OCI-LY7 (cell line): Measurements from ENCODE around the gene PHRF1. TPM values are rescaled to one million over a fixed set of nuclear protein-coding genes. Genes with fewer than 3 reads are reported as not detected.

Source experiments
- BruUV-seq: library from RNA; stranded (reverse); fragments of 400-500 nt; replicated peaks from 2 replicates; lab custom pipeline; 2021; lab: Mats Ljungman, UMichigan
- CTCF ChIA-PET: fragments of 300-600 bp; sonication (Branson Sonifier 250); formaldehyde crosslinking; loops from one replicate; lab custom pipeline; 2022; ENCODE audit warnings: antibody characterized with exemption; ENCODE audit not compliant: unreplicated experiment; lab: Charles Lee
- POLR2A ChIA-PET: fragments of 300-600 bp; sonication (Branson Sonifier 250); formaldehyde crosslinking; loops from one replicate; lab custom pipeline; 2022; ENCODE audit warnings: antibody characterized with exemption; lab: Charles Lee
- DNase-seq: peaks from one replicate; pipeline ENCODE4 v3.0.0-alpha.2; 2015; ENCODE audit warnings: low spot score
- H2AFZ ChIP-seq: fragments of 200-600 bp; sonication (generic), shearing (Covaris generic); 2 replicates; pipeline ENCODE4 v1.6.1; 2014; ENCODE audit warnings: mild to moderate bottlenecking, antibody characterized with exemption, low read length, moderate library complexity
- H3K27ac ChIP-seq: fragments of 200-600 bp; sonication (generic); 2 replicates; pipeline ENCODE4 v1.5.1; 2014; ENCODE audit warnings: mixed run types, low read depth, mild to moderate bottlenecking, moderate library complexity, low read length, inconsistent platforms; ENCODE audit not compliant: poor library complexity, severe bottlenecking
- H3K36me3 ChIP-seq: fragments of 200-600 bp; sonication (generic); 2 replicates; pipeline ENCODE4 v1.6.1; 2014; ENCODE audit warnings: mild to moderate bottlenecking, antibody characterized with exemption, low read length, moderate library complexity, mixed read lengths; ENCODE audit not compliant: insufficient read depth
- H3K4me1 ChIP-seq: fragments of 200-600 bp; sonication (generic); 2 replicates; pipeline ENCODE4 v1.5.1; 2014; ENCODE audit warnings: mild to moderate bottlenecking, low read length; ENCODE audit not compliant: insufficient read depth, poor library complexity, severe bottlenecking
- H3K4me2 ChIP-seq: fragments of 200-600 bp; sonication (generic); 2 replicates; pipeline ENCODE4 v1.6.1; 2014; ENCODE audit warnings: mild to moderate bottlenecking, low read length
- H3K4me3 ChIP-seq: fragments of 200-600 bp; sonication (generic); 2 replicates; pipeline ENCODE4 v1.5.1; 2014; ENCODE audit warnings: mild to moderate bottlenecking, low read depth, low read length; ENCODE audit not compliant: poor library complexity, severe bottlenecking
- H3K79me2 ChIP-seq: fragments of 200-600 bp; sonication (generic); 2 replicates; pipeline ENCODE4 v1.6.1; 2016; ENCODE audit warnings: low read depth, mild to moderate bottlenecking, low read length, moderate library complexity, mixed read lengths; ENCODE audit not compliant: insufficient read depth
- H3K9me2 ChIP-seq: fragments of 200-600 bp; sonication (generic); 2 replicates; pipeline ENCODE4 v1.6.1; 2016; ENCODE audit warnings: mild to moderate bottlenecking, low read length, mixed read lengths; ENCODE audit not compliant: insufficient read depth
- H3K9me3 ChIP-seq: fragments of 200-600 bp; sonication (generic); 2 replicates; pipeline ENCODE4 v1.6.1; 2014; ENCODE audit warnings: mild to moderate bottlenecking, mixed run types, low read length, mixed read lengths
- H4K20me1 ChIP-seq: fragments of 200-600 bp; sonication (generic); 2 replicates; pipeline ENCODE4 v1.6.1; 2014; ENCODE audit warnings: mild to moderate bottlenecking, antibody characterized with exemption, low read length, moderate library complexity, mixed read lengths; ENCODE audit not compliant: insufficient read depth
- EZH2phosphoT487 ChIP-seq: fragments of 200-600 bp; sonication (generic); IDR thresholded peaks from 2 replicates; pipeline ENCODE4 v1.6.1; 2018; ENCODE audit warnings: low read depth, borderline replicate concordance, mild to moderate bottlenecking, mixed run types, antibody characterized with exemption, low read length, moderate library complexity, mixed read lengths
- intact Hi-C: fragments of 100-400 bp; cut with micrococcal nuclease; formaldehyde crosslinking; loops from one replicate; pipeline ENCODE4 v1.10.0; 2022; ENCODE audit not compliant: unreplicated experiment
- total RNA-seq, 2 experiments: library from RNA; depleted of rRNA in 1 of 2; stranded (reverse); fragments of >200 nt in 1 of 2; shearing (Covaris generic) in 1 of 2; gene quantifications; 2 replicates each; pipeline ENCODE4 v1.2.3, GENCODE V29; 2014 to 2022
- TF ChIP-seq, protein P1 (sequence below): fragments of 200-600 bp; sonication (generic); conservative IDR thresholded peaks from 2 replicates; pipeline ENCODE4 v1.5.1; 2014; ENCODE audit warnings: mild to moderate bottlenecking, antibody characterized with exemption, low read length, moderate library complexity, mixed read lengths

PHRF1 gene
- total RNA-seq, 2 experiments from 2014 or later, result 25.6 to 45.4 TPM

DNA sequence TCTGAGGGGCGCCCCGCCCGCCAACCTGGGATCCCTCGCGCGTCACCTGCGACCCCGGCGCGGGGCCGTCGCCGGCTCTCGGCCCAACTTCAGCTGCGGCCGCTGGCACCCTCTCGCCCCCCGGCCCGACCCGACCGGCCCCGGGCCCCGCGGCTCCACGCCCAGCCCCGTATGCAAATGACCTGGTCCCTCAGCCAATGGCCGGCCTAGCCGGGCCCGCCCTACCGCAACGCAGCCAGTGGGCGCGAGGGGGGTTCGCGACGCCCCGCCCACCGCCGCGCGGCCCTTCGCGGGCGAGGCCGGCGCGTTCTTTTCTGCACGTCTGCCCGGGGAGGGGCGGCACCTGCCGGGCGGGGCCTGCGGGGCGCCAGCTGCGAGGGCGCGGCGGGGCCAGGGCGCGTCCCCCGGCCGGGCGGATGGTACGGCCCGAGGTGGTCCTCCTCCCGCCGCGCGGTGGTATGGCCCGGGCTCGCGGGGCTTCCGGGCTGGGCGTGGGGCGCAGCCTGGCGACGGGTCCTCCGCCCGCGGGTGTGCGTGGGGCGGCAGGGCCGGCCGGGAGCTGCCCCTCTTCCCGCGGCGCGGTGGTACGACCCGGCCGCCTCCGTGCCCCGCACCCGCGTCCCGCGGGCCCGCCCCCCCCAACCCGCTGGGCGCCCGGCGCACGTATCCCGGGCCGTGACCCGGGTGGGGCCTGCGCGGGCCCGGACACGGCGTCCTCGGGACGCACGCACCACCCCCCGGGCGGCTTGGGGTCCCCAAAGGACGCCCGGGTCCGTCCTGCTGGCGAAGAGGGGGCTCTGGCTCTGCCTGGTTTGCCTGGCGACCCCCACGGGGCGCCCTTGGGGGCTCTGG lies 7.7 kb upstream of the PHRF1 start:
- H3K27ac ChIP-seq, result no peak overlapping the region
- no peaks in the 10 kb centered on the region for H4K20me1 ChIP-seq
- ChIA-PET CTCF (no interaction called here), POLR2A (interaction anchor here (1.0 kb wide), 1 partner anchor 33 kb away, joined by 4 read pairs; no protein-coding TSS in a partner anchor)
- no peak for TF ChIP-seq EZH2phosphoT487
- TF ChIP-seq, protein P1, sequence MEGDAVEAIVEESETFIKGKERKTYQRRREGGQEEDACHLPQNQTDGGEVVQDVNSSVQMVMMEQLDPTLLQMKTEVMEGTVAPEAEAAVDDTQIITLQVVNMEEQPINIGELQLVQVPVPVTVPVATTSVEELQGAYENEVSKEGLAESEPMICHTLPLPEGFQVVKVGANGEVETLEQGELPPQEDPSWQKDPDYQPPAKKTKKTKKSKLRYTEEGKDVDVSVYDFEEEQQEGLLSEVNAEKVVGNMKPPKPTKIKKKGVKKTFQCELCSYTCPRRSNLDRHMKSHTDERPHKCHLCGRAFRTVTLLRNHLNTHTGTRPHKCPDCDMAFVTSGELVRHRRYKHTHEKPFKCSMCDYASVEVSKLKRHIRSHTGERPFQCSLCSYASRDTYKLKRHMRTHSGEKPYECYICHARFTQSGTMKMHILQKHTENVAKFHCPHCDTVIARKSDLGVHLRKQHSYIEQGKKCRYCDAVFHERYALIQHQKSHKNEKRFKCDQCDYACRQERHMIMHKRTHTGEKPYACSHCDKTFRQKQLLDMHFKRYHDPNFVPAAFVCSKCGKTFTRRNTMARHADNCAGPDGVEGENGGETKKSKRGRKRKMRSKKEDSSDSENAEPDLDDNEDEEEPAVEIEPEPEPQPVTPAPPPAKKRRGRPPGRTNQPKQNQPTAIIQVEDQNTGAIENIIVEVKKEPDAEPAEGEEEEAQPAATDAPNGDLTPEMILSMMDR, result no peak
- peak overlapping the region; percentile 84 for H3K4me3 ChIP-seq
- peaks cover 18% of the 10 kb centered on the region for H3K4me1 ChIP-seq
- peak; percentile 97 for DNase-seq
- H3K4me2 ChIP-seq, result peak overlapping the region; percentile 94
- intact Hi-C loops, result loop anchor here (5.0 kb wide), 1 partner anchor 229 kb away; the partner anchor contains the start of gene SLC25A22
- no peaks in the 10 kb centered on the region for H3K36me3 ChIP-seq
- no peaks in the 10 kb centered on the region for H3K9me2 ChIP-seq
- BruUV-seq, result no TSS peak
- no peaks in the 10 kb centered on the region for H3K9me3 ChIP-seq
- H3K79me2 ChIP-seq, result no peaks in the 10 kb centered on the region
- peak overlapping the region; percentile 68; the same call in 1 of the 2 replicates for H2AFZ ChIP-seq

- intact Hi-C loops, result loop anchor here (5.0 kb wide), 1 partner anchor 228 kb away; the partner anchor contains the start of gene SLC25A22
- TF ChIP-seq, protein P1, result no peak
- TF ChIP-seq EZH2phosphoT487, result no peak
- Histone ChIP-seq H3K9me3 (no peaks in the 10 kb centered on the region), H3K9me2 (no peaks in the 10 kb centered on the region), H2AFZ (no peak overlapping the region), H3K4me2 (peak overlapping the region; percentile 90), H3K79me2 (no peaks in the 10 kb centered on the region), H3K36me3 (no peaks in the 10 kb centered on the region), H3K27ac (no peak overlapping the region), H3K4me1 (peaks cover 18% of the 10 kb centered on the region), H3K4me3 (peak overlapping the region; percentile 84), H4K20me1 (no peaks in the 10 kb centered on the region)
- ChIA-PET CTCF (no interaction called here), POLR2A (interaction anchor here (1.0 kb wide), 1 partner anchor 33 kb away, joined by 4 read pairs; no protein-coding TSS in a partner anchor)
- no peak for DNase-seq
- BruUV-seq, result no TSS peak
These were observed 6.9 kb upstream of the PHRF1 start for GRCh38 chr11:569158-569885.
